ENCODE measurements around the gene CFAP57. TPM values are rescaled to one million over a fixed set of nuclear protein-coding genes. Genes with fewer than 3 reads are reported as not detected.

The CFAP57 gene
- total RNA-seq, 4 donors from 2014 or later: 0.19 to 0.38 (median 0.24) TPM

- no peak overlapping the region for H3K4me3 ChIP-seq (ENCODE audit: low read depth, poor library complexity, severe bottlenecking)
- TF ChIP-seq CTCF (IDR thresholded peaks at IDR 0.05) (no peak), POLR2A (IDR thresholded peaks at IDR 0.05) (no peak)
- WGBS, 2 donors: 90 to 91% methylated on average over 5 of the region's 5 CpGs
- no peak for DNase-seq (ENCODE audit: low spot score in 2 of 2)
- intact Hi-C loops (cut with DNase I; ENCODE audit: low total_unique reads): no loop called here
Observed at GRCh38 chr1:43251024-43251423, 78.9 kb downstream of the CFAP57 start.

GRCh38 chr1:43252225-43252624 is 80.1 kb downstream of the CFAP57 start:
- WGBS, 2 donors: 77 to 78% methylated on average over 1 of the region's 1 CpG
- DNase-seq (ENCODE audit: low spot score in 2 of 2): no peak
- TF ChIP-seq CTCF (IDR thresholded peaks at IDR 0.05) (no peak), POLR2A (IDR thresholded peaks at IDR 0.05) (no peak)
- intact Hi-C loops (cut with DNase I; ENCODE audit: low total_unique reads): no loop called here
- H3K4me3 ChIP-seq (ENCODE audit: low read depth, poor library complexity, severe bottlenecking): no peak overlapping the region

GRCh38 chr1:43253173-43253572 is 81.0 kb downstream of the CFAP57 start:
- 91 to 95% methylated on average over 4 of the region's 4 CpGs for WGBS, 2 donors
- peak in 1 of 2 donors; percentile 43 for DNase-seq (ENCODE audit: low spot score in 2 of 2)
- intact Hi-C loops (cut with DNase I; ENCODE audit: low total_unique reads): no loop called here
- no peak overlapping the region for H3K4me3 ChIP-seq (ENCODE audit: low read depth, poor library complexity, severe bottlenecking)
- TF ChIP-seq CTCF (IDR thresholded peaks at IDR 0.05) (no peak), POLR2A (IDR thresholded peaks at IDR 0.05) (no peak)

- intact Hi-C loops (cut with DNase I; ENCODE audit: low total_unique reads): no loop called here
- 91 to 94% methylated on average over 8 of the region's 8 CpGs for WGBS, 2 donors
- no peak for TF ChIP-seq POLR2A (IDR thresholded peaks at IDR 0.05)
- no peak for TF ChIP-seq CTCF (IDR thresholded peaks at IDR 0.05)
- peak in 1 of 2 donors; percentile 52 for DNase-seq (ENCODE audit: low spot score in 2 of 2)
- H3K4me3 ChIP-seq (ENCODE audit: low read depth, poor library complexity, severe bottlenecking): no peak overlapping the region
Observed at GRCh38 chr1:43253876-43254275, 81.7 kb downstream of the CFAP57 start.

- 70 to 73% methylated on average over 10 of the region's 10 CpGs for WGBS, 2 donors
- intact Hi-C loops (cut with DNase I; ENCODE audit: low total_unique reads): no loop called here
- H3K4me3 ChIP-seq (ENCODE audit: low read depth, poor library complexity, severe bottlenecking): no peak overlapping the region
- peak in 1 of 2 donors; percentile 63 for DNase-seq (ENCODE audit: low spot score in 2 of 2)
- TF ChIP-seq POLR2A (IDR thresholded peaks at IDR 0.05): no peak
Observed at GRCh38 chr1:43255438-43256210, 83.5 kb downstream of the CFAP57 start.

- peak in 1 of 2 donors; percentile 64 for DNase-seq (ENCODE audit: low spot score in 2 of 2)
Observed at GRCh38 chr1:43256675-43257570, 84.8 kb downstream of the CFAP57 start.

More at GRCh38 chr1:43256675-43257570, 84.8 kb downstream of the CFAP57 start:
- no peak for TF ChIP-seq CTCF (IDR thresholded peaks at IDR 0.05)
- no peak for TF ChIP-seq POLR2A (IDR thresholded peaks at IDR 0.05)
- intact Hi-C loops (cut with DNase I; ENCODE audit: low total_unique reads): no loop called here
- no peak overlapping the region for H3K4me3 ChIP-seq (ENCODE audit: low read depth, poor library complexity, severe bottlenecking)
- 67 to 76% methylated on average over 8 of the region's 8 CpGs for WGBS, 2 donors
